Measurements from ENCODE around the gene CCDC183.
"Not testable (repeated sequence)": the region's sequence is repeated elsewhere in the genome, so short reads cannot be mapped to it uniquely, and the experiment has no call there.

- not testable (repeated sequence) for TF ChIP-seq MAX (IDR thresholded peaks at IDR 0.05; ENCODE audit: low read depth, low read length)
- peak; percentile 79 for TF ChIP-seq CTCF (IDR thresholded peaks at IDR 0.05; ENCODE audit: low read depth, low read length)
Measured at GRCh38 chr9:136760834-136761544, 35.1 kb upstream of the CCDC183 start.
